ENCODE results near the gene SLC38A8. TPM values are rescaled to one million over a fixed set of nuclear protein-coding genes. Genes with fewer than 3 reads are reported as not detected.

SLC38A8 gene
- total and polyA plus RNA-seq, 8 donors: 0.08 TPM; not detected in 7

- no peaks in the 10 kb centered on the region for H3K36me3 ChIP-seq
- peaks cover 0 to 27% (median 0%) of the 10 kb centered on the region in 3 donors for H3K27me3 ChIP-seq
- H3K4me3 ChIP-seq: no peak overlapping the region
- peaks cover 0 to 12% (median 11%) of the 10 kb centered on the region in 4 donors for H3K9me3 ChIP-seq
- TF ChIP-seq POLR2AphosphoS5 (IDR thresholded peaks at IDR 0.05): no peak
- TF ChIP-seq EP300 (IDR thresholded peaks at IDR 0.05): no peak
- no peak for TF ChIP-seq POLR2A (IDR thresholded peaks at IDR 0.05)
- no peak for TF ChIP-seq CTCF (IDR thresholded peaks at IDR 0.05)
- intact Hi-C loops (cut with DNase I; ENCODE audit: low total_unique reads): no loop called here
- DNase-seq: no peak
- WGBS, 5 donors: 78 to 93% (median 88%) methylated on average over 6 to 8 of the region's 8 CpGs
- no peaks in the 10 kb centered on the region for H3K4me1 ChIP-seq
- H3K27ac ChIP-seq: no peak overlapping the region
Observed at GRCh38 chr16:84036982-84037425, 5.6 kb downstream of the SLC38A8 start.

GRCh38 chr16:84036131-84036530, 6.5 kb downstream of the SLC38A8 start:
- Histone ChIP-seq H3K27me3 (peaks cover 0 to 25% (median 0%) of the 10 kb centered on the region in 3 donors), H3K27ac (no peak overlapping the region), H3K4me3 (no peak overlapping the region), H3K36me3 (no peaks in the 10 kb centered on the region), H3K4me1 (no peaks in the 10 kb centered on the region), H3K9me3 (peaks cover 0 to 12% (median 11%) of the 10 kb centered on the region in 4 donors)
- TF ChIP-seq POLR2AphosphoS5 (IDR thresholded peaks at IDR 0.05) (no peak), POLR2A (IDR thresholded peaks at IDR 0.05) (no peak), CTCF (IDR thresholded peaks at IDR 0.05) (no peak), EP300 (IDR thresholded peaks at IDR 0.05) (no peak)
- DNase-seq: no peak
- intact Hi-C loops (cut with DNase I; ENCODE audit: low total_unique reads): no loop called here
- WGBS, 5 donors: 45 to 79% (median 77%) methylated on average over 3 of the region's 3 CpGs

GRCh38 chr16:84034516-84034915, 8.1 kb downstream of the SLC38A8 start:
- TF ChIP-seq CTCF (IDR thresholded peaks at IDR 0.05): no peak
- TF ChIP-seq POLR2A (IDR thresholded peaks at IDR 0.05): no peak
- no peak for TF ChIP-seq POLR2AphosphoS5 (IDR thresholded peaks at IDR 0.05)
- no peak for TF ChIP-seq EP300 (IDR thresholded peaks at IDR 0.05)
- Histone ChIP-seq H3K9me3 (peaks cover 0 to 12% (median 11%) of the 10 kb centered on the region in 4 donors), H3K4me3 (no peak overlapping the region), H3K27ac (no peak overlapping the region), H3K36me3 (no peaks in the 10 kb centered on the region), H3K27me3 (peaks cover 0 to 13% (median 0%) of the 10 kb centered on the region in 3 donors), H3K4me1 (no peaks in the 10 kb centered on the region)
- no peak for DNase-seq
- intact Hi-C loops (cut with DNase I; ENCODE audit: low total_unique reads): no loop called here
- WGBS, 5 donors: 83 to 92% (median 91%) methylated on average over 12 of the region's 12 CpGs

- Histone ChIP-seq H3K9me3 (peaks cover 0 to 12% (median 11%) of the 10 kb centered on the region in 4 donors), H3K27ac (no peak overlapping the region), H3K4me3 (no peak overlapping the region), H3K36me3 (no peaks in the 10 kb centered on the region), H3K27me3 (peaks cover 0 to 21% (median 0%) of the 10 kb centered on the region in 3 donors), H3K4me1 (no peaks in the 10 kb centered on the region)
- intact Hi-C loops (cut with DNase I; ENCODE audit: low total_unique reads): no loop called here
- WGBS, 5 donors: 76 to 82% (median 78%) methylated on average over 20 to 25 of the region's 25 CpGs
- no peak for DNase-seq
- TF ChIP-seq POLR2A (IDR thresholded peaks at IDR 0.05) (no peak), CTCF (IDR thresholded peaks at IDR 0.05) (no peak), POLR2AphosphoS5 (IDR thresholded peaks at IDR 0.05) (no peak), EP300 (IDR thresholded peaks at IDR 0.05) (no peak)
Observed at GRCh38 chr16:84033251-84034195, 9.1 kb downstream of the SLC38A8 start.
